GM12878 (cell line): ENCODE results near the gene DPH6.

Source experiments
- CHD2 ChIP-seq: IDR thresholded peaks from 2 replicates; pipeline ENCODE4 v1.6.1; 2011; ENCODE audit warnings: low read depth, low read length, improper control_type of control experiment, borderline replicate concordance
- CTCF ChIP-seq, 3 experiments: IDR thresholded peaks in 2 of 3; conservative IDR thresholded peaks in 1 of 3; 2 replicates each; pipeline ENCODE4 v1.5.1; 2011; ENCODE audit warnings: low read depth in 3 of 3, low read length in 3 of 3, mild to moderate bottlenecking in 3 of 3, control low read depth in 2 of 3, moderate library complexity in 2 of 3, inconsistent platforms in 1 of 3, mixed read lengths in 1 of 3; ENCODE audit not compliant: control insufficient read depth in 2 of 3, insufficient read depth in 1 of 3; ENCODE audit errors: extremely low read depth in 1 of 3
- NRF1 ChIP-seq: conservative IDR thresholded peaks from 2 replicates; pipeline ENCODE4 v1.6.1; 2011; ENCODE audit warnings: mild to moderate bottlenecking, low read depth, low read length, improper control_type of control experiment
- PML ChIP-seq: IDR thresholded peaks from 2 replicates; pipeline ENCODE4 v1.6.1; 2012; ENCODE audit warnings: low read length, inconsistent platforms
- POLR2A ChIP-seq: IDR thresholded peaks from 2 replicates; pipeline ENCODE4 v1.6.1; 2011; ENCODE audit warnings: low read depth, mild to moderate bottlenecking, low read length
- POLR2AphosphoS5 ChIP-seq: IDR thresholded peaks from 2 replicates; pipeline ENCODE4 v1.6.1; 2011; ENCODE audit warnings: mild to moderate bottlenecking, low read length, inconsistent platforms
- RB1 ChIP-seq: fragments of 450-650 bp; formaldehyde crosslinking; IDR thresholded peaks from 2 replicates; pipeline ENCODE4 v1.6.1; 2017; ENCODE audit warnings: mild to moderate bottlenecking, borderline replicate concordance
- SIN3A ChIP-seq: IDR thresholded peaks from 2 replicates; pipeline ENCODE4 v1.6.1; 2012; ENCODE audit warnings: low read depth, low read length, improper control_type of control experiment

GRCh38 chr15:35379972-35380371 is 166.0 kb downstream of the DPH6 start:
- TF ChIP-seq PML (no peak), RB1 (no peak), CHD2 (no peak), POLR2AphosphoS5 (no peak), NRF1 (no peak), SIN3A (no peak), CTCF (IDR thresholded peaks at IDR 0.05 in 2 of 3, conservative IDR thresholded peaks at IDR 0.05 in 1 of 3; ENCODE audit: control insufficient read depth in 2 of 3, extremely low read depth in 1 of 3, insufficient read depth in 1 of 3, low read depth in 3 of 3, low read length in 3 of 3) (no peak), POLR2A (no peak)
